EL (cell line): ENCODE data around the gene CACNA1S.

ENCODE experiments used
- DNase-seq: peaks from one replicate; pipeline ENCODE4 v3.0.0-alpha.2; 2016

Gene CACNA1S

DNA sequence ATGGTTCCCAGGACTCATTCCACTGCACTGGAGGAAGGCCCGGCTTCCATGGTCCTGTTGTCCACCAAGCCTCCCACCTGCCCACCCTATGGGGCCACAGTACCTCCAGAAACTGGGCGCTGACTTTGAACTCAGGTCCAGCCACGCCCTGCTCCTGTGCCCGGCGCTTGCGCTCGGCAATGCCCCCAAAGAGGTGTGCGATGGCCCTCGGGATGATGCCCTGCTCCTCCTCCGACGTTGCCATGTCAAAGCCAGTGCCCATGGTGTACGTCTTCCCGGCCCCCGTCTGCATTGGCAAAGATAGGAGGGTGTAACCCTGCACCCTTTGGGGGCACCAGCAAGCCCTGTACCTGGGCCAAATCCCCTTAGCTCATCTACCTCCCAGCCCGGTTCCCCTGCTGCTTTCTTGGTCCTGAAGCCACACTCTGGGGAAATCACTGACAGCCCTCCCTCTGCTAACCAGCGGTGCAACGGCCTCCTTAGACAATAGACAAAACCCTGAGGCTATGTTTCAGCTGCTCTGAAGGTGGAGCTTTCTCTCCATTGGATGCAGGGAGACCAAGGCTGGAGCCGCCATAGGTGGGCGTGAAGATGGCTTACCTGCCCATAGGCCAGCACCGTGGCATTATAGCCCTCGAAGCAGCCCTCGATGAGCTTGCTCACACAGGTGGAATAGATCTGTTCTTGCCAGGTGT, 103.4 kb downstream of the CACNA1S start:
- no peak for DNase-seq

GRCh38 chr1:201007481-201007880, 104.7 kb downstream of the CACNA1S start:
- DNase-seq, result no peak

- no peak for DNase-seq
These were observed 105.8 kb downstream of the CACNA1S start for GRCh38 chr1:201006450-201006849.

DNA sequence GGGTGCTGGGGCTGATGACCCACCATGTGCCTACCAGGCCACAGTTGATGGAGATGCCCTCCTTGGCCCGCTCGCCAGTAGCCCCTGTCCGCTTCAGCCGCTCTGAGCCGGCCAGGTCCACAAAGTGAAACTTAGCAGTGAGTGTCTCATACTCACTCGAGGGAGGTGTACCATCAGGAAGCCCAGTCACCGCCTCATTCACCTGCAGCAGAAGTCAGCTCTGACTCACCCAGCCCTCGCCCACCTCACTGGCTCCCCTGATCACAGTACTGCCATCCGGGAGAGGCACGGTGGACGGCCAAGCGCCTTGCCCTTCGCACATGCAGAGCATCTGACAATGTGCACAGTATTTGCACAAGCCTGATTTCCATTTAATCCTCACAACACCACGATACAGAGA, 107.5 kb downstream of the CACNA1S start:
- no peak for DNase-seq

- DNase-seq, result no peak
These were observed 108.1 kb downstream of the CACNA1S start for GRCh38 chr1:201004154-201004553.

DNA sequence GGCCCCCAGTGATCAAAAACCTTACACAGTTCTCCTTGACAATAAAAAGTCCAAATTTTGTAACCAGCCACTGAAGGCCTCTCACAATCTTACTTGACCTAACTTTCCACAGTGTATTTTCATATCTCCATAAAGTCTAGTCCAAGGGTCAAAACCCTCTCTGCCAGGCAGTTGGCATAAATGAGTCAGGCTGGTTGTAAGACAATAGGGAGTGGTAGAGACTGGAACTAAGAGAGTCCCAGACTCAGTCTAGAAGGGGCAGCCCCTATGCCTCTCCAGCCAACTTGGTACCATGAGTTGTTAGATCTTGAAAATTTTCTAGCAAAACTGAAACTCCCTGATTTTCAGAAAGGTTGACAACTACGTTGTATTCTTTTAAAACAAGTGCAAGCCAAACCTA, 109.7 kb downstream of the CACNA1S start:
- no peak for DNase-seq

DNA sequence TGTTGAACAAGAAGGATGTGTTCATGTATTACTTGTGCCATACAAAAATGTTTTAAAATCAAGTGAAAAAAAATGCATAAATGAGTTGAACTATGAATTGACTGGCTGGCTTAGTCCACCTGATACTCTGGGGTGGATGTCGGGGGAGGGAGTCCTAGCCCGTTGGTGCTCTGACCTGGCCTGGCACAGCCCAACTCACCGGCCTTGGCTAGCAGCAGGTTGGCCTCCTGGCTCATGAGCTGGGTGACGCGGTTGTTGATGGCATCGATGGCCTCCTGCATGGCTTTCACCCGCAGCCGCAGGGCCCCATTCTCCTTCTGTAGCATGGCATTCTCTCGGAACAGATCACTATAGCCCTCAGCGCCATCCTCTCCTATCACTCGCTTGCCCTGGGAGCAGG, 110.3 kb downstream of the CACNA1S start:
- no peak for DNase-seq

DNA sequence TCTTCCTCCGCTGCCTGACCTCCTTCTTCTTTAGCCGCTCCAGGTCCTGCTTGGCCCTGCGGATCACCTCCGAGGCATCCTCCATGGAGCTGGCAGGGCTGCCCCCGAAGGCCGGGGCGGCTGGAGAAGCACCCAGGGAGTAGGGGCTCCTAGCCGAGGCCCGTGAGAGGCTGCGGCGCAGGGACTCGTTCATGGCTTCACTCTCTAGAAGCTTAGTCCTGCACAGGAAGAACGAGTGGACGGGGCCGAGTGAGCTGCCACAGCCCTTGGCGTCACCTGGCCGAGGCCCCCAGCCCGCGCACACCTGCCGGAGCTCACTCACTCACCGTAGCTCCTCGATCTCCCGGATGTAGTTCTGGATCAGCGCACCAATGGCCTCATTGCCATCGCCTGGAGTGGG, 111.8 kb downstream of the CACNA1S start:
- DNase-seq, result no peak

GRCh38 chr1:200999667-201000066, 112.6 kb downstream of the CACNA1S start:
- DNase-seq, result no peak

DNA sequence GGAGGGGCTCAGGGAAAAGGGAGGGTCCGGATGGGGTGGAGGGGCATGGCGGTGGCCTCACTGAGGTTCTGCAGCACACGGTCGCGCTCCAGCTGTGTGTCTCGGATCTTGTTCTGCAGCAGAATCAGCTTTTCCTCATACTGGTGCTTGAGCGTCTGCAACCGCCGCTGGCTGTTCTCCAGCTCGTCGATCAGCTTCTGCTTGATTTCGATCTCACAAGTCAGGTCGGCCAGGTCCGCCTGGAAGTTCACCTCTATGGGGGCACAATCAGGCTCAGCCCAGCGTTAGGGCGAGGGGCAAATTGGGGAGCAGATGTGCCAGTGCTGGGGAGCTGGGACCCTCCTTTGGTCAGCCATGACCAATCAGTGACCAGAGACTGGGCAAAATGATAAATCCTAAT, 113.9 kb downstream of the CACNA1S start:
- DNase-seq, result no peak

- DNase-seq, result no peak
These were observed 119.7 kb downstream of the CACNA1S start for GRCh38 chr1:200992382-200993048.

DNA sequence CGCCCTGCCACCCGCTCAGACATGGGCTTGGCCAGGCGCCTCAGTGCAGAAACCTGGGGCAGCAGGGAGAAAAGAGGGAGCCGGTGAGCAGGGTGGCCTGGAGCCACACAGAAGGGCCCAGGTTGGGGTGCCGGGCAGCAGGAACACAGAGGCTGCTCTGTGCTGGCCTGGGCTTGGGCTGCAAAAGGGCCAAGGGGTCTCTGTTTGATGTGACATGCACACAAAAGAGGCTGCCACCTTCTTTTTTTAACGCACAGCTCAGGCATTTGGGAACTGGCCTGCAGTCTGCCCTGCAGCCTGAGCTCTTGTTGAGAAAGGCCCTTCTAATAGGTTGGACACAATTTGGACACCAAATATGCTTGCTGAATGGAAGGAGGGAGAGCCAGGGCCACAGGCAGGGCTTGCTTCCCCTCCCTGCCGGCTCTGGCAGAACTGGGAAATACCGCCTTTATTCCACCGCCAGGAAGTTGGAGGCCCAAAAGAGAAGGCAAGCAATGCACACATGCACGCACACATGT, 121.1 kb downstream of the CACNA1S start:
- DNase-seq, result no peak

DNA sequence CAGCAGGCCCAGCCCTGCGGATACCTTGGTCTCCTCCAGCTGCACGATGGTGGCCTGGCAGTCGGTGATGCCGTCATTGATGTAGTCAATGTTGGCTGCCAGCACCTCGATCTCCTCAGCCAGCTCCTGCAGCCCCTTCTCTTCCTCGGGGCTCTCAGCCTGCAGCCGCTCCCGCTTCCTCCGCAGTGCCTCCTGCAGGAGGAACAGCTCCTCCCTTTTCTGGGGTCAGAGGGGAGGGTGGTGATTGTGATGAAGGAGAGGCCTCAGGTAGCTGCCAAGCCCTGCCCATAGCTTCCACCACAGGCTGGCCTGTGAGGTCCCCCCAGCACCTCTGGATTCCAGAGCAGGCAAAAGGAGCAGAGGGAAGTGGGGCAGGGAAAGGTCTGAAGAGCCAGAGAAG, 122.1 kb downstream of the CACNA1S start:
- no peak for DNase-seq
